NOMO-1 treated with dmso at 0.1 percent for 144 hours (cell line): ENCODE measurements around the gene CCDC146.
"Not testable (repeated sequence)": the region's sequence is repeated elsewhere in the genome, so short reads cannot be mapped to it uniquely, and the experiment has no call there.

Source experiments
- DNase-seq: peaks from one replicate; lab custom pipeline; 2025; ENCODE audit not compliant: unreplicated experiment; lab: John Stamatoyannopoulos, UW

CCDC146 gene

GRCh38 chr7:77242554-77242953, 120.1 kb downstream of the CCDC146 start:
- no peak for DNase-seq

DNA sequence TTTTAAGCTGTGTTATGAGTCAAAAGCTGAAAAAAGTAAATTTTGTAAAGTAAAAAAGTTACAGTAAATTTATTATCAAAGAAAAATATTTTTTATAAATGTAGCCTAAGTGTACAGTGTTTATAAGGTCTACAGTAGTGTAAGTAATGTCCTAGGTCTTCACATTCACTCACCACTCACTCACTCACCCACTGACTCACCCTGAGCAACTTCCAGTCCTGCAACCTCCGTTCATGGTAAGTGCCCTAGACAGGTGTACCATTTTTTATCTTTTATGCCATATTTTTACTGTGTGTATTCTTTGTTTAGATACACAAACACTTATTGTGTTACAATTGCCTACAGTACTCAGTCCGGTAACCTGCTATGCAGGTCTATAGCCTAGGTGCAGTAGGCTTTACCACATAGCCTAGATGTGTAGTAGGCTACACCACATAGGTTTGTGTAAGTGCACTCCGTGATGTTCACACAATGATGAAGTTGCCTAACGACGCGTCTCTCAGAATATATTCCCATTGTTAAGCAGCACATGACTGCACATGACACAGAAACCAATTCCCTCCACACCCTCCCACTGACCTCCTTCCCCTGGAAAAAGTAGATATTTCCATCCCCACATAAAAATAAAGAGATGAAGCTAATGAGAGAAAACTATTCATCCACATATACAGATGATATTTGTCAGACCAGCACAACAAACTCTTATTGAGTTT, 122.0 kb downstream of the CCDC146 start:
- no peak for DNase-seq

- no peak for DNase-seq
These were observed 122.8 kb downstream of the CCDC146 start for GRCh38 chr7:77245015-77245755.

DNA sequence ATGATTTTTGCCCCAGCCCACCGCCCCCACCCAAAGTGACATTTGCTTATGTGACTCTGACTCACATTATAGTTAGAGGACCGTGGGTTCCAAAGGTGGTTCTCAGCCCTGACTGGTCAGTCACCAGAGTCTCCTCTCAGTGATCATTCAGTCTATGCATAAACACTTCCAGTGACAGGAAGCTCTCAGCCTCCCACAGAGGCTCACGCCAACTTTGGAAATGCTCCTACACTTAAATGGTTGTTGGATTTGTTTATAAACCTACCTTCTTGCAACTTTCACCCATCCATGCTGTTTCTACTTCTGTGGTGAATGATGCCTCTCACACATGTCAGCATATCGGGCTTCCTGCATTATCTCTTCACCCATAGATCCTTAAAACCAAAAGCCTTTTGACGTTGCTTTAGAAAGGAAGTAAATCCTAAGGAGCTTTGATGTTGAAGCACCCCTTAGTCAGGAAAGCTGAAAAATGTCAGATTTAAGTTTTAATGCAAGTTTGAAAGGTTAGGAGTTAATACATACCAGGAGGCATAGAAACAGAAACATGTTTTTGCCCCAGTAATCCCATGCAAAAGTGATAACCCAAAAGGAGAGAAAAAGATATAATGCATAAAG, 123.7 kb downstream of the CCDC146 start:
- no peak for DNase-seq

DNA sequence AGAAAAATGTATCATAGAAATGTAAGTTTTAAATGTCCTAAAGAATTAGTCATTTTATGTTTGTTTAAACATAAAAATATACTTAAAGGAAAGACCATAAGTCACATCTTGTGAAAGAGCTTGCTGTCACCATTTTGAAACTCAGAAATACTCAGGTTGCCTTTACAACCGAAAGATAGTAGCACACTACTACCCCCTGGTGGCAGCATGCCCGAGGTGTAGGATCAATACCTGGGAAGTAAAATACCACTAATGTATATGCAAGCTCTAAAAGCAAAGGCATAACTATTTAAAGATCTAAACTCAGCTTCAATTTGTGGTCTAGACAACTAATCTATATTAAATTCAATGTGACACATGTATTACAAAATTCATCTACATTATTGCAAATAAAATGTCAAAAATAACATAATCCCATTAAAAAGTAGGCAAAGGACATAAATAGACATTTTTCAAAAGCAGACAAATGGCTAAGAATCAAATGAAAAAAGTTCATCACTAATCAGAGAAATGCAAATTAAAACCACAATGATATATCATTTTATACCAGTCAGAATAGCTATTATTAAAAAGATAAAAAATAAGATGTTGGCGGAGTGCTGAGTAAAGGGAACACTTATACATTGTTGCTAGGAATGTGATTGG, 124.9 kb downstream of the CCDC146 start:
- DNase-seq, result peak; percentile 82

GRCh38 chr7:77248154-77248553, 125.7 kb downstream of the CCDC146 start:
- DNase-seq, result no peak

GRCh38 chr7:77252506-77252905, 130.1 kb downstream of the CCDC146 start:
- peak; percentile 44 for DNase-seq

GRCh38 chr7:77253151-77253550, 130.7 kb downstream of the CCDC146 start:
- no peak for DNase-seq

DNA sequence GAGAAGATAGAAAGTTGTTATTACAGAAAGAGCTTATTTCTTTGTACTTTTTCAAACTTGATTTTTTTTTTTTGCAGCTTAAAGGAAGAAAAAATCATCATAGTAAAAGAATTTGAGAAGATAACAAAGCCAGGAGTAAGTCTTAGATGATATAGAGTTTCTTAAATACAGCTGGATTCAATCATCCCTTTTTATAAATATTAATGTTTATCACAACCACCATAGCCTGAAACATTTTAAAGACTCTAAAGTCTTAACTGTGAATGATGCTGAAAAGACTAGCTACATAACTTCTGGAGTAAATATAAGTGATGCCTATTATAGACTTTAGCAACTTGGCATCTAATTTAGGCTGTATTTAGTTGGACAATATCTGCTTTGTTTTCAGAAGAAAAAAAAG, 132.0 kb downstream of the CCDC146 start:
- no peak for DNase-seq

DNA sequence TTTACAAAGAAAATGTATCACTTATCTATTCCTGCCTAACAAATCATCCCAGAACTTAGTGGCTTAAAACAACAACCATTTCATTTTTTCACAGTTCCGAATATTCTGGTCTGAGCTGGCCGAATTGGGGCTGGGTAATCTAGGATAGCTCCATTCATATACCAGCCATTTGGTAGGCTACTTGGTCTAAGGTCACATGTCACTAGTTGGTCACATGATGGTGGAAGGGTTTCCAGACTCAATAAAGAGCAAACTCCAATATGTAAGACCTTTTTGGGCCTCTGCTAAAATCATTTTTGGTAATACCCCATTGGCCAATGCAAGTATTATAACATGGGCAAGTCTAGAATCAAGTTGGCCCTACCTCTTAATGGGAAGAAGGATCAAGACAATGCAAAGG, 132.5 kb downstream of the CCDC146 start:
- no peak for DNase-seq

GRCh38 chr7:77258014-77258413, 135.6 kb downstream of the CCDC146 start:
- DNase-seq, result no peak

DNA sequence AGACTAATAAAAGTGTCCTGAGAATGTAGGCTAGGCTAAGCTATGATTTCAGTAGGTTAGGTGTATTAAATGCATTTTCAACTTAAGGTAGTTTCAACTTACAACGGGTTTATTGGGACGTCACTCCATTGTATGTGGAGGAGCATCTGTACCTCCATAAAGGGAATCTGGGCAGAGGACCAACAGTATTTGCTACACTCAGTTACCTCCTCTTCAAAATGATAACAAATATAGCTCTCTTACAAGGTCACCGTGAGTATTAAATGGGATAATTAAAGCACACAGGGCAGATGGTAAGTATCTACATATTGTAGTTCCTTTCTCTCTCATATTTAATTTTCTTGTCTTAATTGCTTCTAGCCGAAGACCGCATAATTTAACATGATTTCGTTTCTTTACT, 136.2 kb downstream of the CCDC146 start:
- no peak for DNase-seq

DNA sequence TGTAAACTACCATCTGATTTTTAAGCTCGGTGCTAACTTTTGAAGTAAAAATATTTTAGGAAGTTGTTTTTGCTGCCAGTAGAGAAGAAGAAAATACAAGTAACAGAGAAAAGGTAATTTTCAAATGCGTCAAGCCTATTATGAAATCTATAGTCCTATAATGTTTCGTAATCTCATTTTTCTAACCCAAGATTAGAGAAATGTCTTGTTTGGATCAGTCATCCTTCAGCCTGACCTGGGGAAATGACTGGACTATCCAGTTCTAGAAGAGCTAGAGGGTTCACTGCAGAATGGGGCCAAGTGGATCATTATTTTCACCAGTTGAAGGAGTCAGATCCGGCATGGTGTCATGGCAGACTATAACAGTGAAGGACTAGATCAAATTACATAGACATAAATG, 139.9 kb downstream of the CCDC146 start:
- DNase-seq, result no peak

DNA sequence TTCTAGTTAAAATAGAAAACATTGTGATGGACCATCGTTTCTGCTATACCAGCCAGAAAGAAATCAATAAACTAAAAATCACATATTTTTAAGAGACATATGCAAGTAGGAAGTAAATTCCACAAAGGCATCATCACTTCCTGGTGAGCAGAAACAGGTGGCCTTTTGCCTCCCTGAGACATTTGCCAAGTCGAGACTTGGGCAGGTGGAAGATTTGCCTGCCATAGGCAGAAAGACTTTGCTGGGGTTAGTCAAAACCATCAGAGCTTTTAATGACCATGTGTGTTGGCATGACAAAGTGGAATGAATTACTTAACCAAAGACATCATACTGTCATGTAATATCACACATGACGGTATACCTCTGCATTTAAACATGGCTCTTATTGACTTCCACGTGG, 143.3 kb downstream of the CCDC146 start:
- DNase-seq, result no peak

GRCh38 chr7:77266291-77266794, 143.9 kb downstream of the CCDC146 start:
- no peak for DNase-seq

DNA sequence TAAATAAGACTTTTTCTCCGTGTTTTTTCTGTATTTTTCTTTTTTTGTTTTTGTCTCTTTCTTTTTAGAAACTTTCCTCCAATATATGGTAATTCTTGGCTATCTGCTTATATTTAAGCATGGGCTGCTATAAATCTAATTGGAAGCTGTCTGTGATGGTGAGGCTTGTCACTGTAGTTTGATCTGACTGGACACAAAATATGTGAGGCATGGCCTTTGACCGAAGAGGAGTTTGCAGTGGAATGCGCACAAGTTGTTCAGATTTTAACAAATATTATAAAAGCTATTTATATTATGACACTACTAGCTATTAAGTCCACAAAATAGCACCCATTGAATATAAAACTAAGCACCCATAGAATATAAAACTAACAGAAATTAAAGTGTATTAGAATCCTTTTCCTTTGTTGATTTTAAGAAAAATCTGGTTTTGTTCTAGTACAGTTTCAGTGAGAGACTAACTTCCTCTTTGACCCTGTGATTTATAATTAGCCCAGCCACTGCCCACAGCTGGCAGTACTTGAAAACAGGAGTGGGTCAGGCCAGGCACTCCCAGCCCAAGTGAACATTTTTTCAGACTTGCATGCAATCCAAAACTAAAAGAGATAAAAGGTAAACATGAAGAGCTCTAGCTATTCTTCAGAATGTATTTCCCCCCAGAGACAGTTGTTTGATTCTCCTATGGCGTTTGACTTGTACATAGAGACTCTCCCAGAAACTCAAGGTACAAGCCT, 147.1 kb downstream of the CCDC146 start:
- DNase-seq, result peak; percentile 93

GRCh38 chr7:77270094-77270480, 147.7 kb downstream of the CCDC146 start:
- no peak for DNase-seq

DNA sequence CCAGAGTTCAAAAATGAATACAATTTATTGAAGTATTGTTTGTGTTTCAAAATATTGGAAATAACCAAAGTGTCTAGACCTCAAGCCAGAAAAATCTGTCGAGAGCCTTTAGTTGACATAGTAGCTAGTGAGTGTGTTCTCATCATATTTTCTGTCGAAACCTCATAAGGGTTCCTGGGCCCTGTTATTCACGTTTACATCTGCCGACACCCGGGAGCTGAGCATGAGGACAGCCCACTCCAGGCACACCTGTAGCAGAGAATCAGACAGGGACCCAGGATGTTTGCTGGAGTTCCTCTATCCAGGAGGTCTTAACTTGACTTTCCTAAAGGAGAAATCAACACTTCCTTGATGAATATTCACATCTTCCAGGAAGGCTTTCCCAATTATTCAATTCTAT, 149.4 kb downstream of the CCDC146 start:
- no peak for DNase-seq

DNA sequence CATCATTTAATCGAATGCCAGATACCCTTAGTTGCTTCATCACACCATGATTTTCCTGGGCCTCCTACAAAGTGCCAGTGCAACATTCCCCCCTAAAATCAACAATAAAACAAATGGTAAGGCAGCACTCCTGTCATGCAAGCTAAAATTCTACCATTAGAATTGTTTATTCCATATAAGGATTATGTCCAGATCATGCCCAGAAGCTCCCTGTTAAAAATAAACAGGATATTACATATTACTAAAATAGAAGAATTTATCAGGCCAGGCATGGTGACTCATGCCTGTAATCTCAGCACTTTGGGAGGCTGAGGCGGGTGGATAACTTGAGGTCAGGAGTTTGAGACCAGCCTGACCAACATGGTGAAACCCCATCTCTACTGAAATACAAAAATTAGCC, 153.2 kb downstream of the CCDC146 start:
- not testable (repeated sequence) for DNase-seq

- DNase-seq, result peak; percentile 71
These were observed 153.7 kb downstream of the CCDC146 start for GRCh38 chr7:77276120-77276519.
